Gastroesophageal sphincter (tissue), 3 donors: Measurements from ENCODE around the gene TRPC4.

Experiments used
- CTCF ChIP-seq, 4 experiments: fragments of 200-600 bp in 2 of 4; fragments of 450-650 bp in 2 of 4; sonication (generic) in 1 of 4; IDR thresholded peaks; one replicate each; pipeline ENCODE4 v1.5.1; 2017 to 2019; ENCODE audit warnings: antibody characterized with exemption in 4 of 4, mild to moderate bottlenecking in 2 of 4, moderate library complexity in 2 of 4
- POLR2A ChIP-seq, 2 donors: fragments of 450-650 bp; IDR thresholded peaks; one replicate each; pipeline ENCODE4 v1.6.1; 2017; ENCODE audit warnings: antibody characterized with exemption in 2 of 2, mild to moderate bottlenecking in 2 of 2, moderate library complexity in 1 of 2
- POLR2AphosphoS5 ChIP-seq: sonication (generic); formaldehyde crosslinking; IDR thresholded peaks from one replicate; pipeline ENCODE4 v1.6.1; 2017; ENCODE audit warnings: antibody characterized with exemption

GRCh38 chr13:37596805-37597204 is 272.8 kb downstream of the TRPC4 start:
- TF ChIP-seq POLR2A (IDR thresholded peaks at IDR 0.05) (no peak), CTCF (IDR thresholded peaks at IDR 0.05) (no peak), POLR2AphosphoS5 (no peak)
